A673 (cell line): ENCODE results near the gene MYO18B.

Experiments
- EZH2 ChIP-seq: fragments of 200-600 bp; sonication (generic); IDR thresholded peaks from 2 replicates; pipeline ENCODE4 v1.6.1; 2017; ENCODE audit warnings: borderline replicate concordance, low read depth, mild to moderate bottlenecking, mixed read lengths, antibody characterized with exemption, low read length; ENCODE audit not compliant: poor library complexity, severe bottlenecking
- TF ChIP-seq, protein P1 (sequence below): fragments of 300-800, 200-600 bp; sonication (generic); conservative IDR thresholded peaks from 2 replicates; pipeline ENCODE4 v1.5.1; 2017; ENCODE audit warnings: low read depth, mild to moderate bottlenecking, antibody characterized with exemption, low read length, moderate library complexity, mixed read lengths

DNA sequence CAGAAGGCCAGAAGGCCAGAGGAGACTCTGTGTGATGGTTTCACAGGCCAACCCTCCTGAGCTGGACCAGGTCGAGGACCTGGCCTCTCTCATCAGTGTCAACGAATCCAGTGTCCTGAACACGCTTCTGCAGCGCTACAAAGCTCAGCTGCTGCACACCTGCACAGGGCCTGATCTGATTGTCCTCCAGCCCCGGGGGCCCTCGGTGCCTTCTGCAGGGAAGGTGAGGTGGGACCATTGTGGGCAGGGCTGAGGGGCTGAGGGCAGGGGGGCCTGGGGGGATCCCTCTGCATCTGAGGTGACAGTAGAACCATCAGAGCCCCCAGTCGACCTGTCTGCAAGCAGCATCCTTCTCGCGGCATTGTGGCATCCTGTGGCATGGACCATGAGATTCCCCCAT is 30.3 kb downstream of the MYO18B start:
- TF ChIP-seq, protein P1, sequence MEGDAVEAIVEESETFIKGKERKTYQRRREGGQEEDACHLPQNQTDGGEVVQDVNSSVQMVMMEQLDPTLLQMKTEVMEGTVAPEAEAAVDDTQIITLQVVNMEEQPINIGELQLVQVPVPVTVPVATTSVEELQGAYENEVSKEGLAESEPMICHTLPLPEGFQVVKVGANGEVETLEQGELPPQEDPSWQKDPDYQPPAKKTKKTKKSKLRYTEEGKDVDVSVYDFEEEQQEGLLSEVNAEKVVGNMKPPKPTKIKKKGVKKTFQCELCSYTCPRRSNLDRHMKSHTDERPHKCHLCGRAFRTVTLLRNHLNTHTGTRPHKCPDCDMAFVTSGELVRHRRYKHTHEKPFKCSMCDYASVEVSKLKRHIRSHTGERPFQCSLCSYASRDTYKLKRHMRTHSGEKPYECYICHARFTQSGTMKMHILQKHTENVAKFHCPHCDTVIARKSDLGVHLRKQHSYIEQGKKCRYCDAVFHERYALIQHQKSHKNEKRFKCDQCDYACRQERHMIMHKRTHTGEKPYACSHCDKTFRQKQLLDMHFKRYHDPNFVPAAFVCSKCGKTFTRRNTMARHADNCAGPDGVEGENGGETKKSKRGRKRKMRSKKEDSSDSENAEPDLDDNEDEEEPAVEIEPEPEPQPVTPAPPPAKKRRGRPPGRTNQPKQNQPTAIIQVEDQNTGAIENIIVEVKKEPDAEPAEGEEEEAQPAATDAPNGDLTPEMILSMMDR: no peak
- no peak for TF ChIP-seq EZH2
